Epithelial cell of prostate (primary cell): ENCODE data around the gene FCRLA.

ENCODE experiments used
- DNase-seq: peaks from one replicate; pipeline ENCODE4 v3.0.0-alpha.2; 2011; ENCODE audit warnings: low read depth, low spot score
- H3K27ac ChIP-seq: fragments of 450-650 bp; 2 replicates; pipeline ENCODE4 v1.5.1; 2017; ENCODE audit warnings: mild to moderate bottlenecking

FCRLA gene

GRCh38 chr1:161730050-161730564, 23.1 kb downstream of the FCRLA start:
- peak overlapping the region; percentile 92 for H3K27ac ChIP-seq
- DNase-seq, result no peak

GRCh38 chr1:161731241-161731640, 24.2 kb downstream of the FCRLA start:
- DNase-seq, result no peak
- peak overlapping the region; percentile 92 for H3K27ac ChIP-seq

GRCh38 chr1:161731981-161732718, 25.1 kb downstream of the FCRLA start:
- DNase-seq, result no peak
- H3K27ac ChIP-seq, result peak overlapping the region; percentile 92

- DNase-seq, result no peak
- H3K27ac ChIP-seq, result peak overlapping the region; percentile 92
These were observed 26.5 kb downstream of the FCRLA start for GRCh38 chr1:161733526-161733925.

- H3K27ac ChIP-seq, result peak overlapping the region; percentile 74
- DNase-seq, result no peak
These were observed 28.8 kb downstream of the FCRLA start for GRCh38 chr1:161735837-161736236.

GRCh38 chr1:161736335-161736969, 29.4 kb downstream of the FCRLA start:
- H3K27ac ChIP-seq, result peak overlapping the region; percentile 74
- DNase-seq, result no peak

- H3K27ac ChIP-seq, result no peak overlapping the region
These were observed 30.6 kb downstream of the FCRLA start for GRCh38 chr1:161737625-161738024.

GRCh38 chr1:161738627-161739287, 31.7 kb downstream of the FCRLA start:
- DNase-seq, result no peak
- H3K27ac ChIP-seq, result no peak overlapping the region

More at GRCh38 chr1:161737625-161738024, 30.6 kb downstream of the FCRLA start:
- no peak for DNase-seq

GRCh38 chr1:161739865-161740566, 33.0 kb downstream of the FCRLA start:
- no peak overlapping the region for H3K27ac ChIP-seq
- DNase-seq, result no peak

- no peak for DNase-seq
- no peak overlapping the region for H3K27ac ChIP-seq
These were observed 33.9 kb downstream of the FCRLA start for GRCh38 chr1:161740921-161741320.

GRCh38 chr1:161743231-161743630, 36.2 kb downstream of the FCRLA start:
- DNase-seq, result no peak
- H3K27ac ChIP-seq, result peak overlapping the region; percentile 40

- no peak overlapping the region for H3K27ac ChIP-seq
- no peak for DNase-seq
These were observed 40.8 kb downstream of the FCRLA start for GRCh38 chr1:161747801-161748200.

- H3K27ac ChIP-seq, result peak within 1 kb of the TSS; percentile 87
- peak; percentile 81 for DNase-seq
These were observed 42.7 kb downstream of the FCRLA start, which contains the start of gene DUSP12 for GRCh38 chr1:161749509-161750407. DUSP12 (plus strand) TSS chr1:161749786; CDS start chr1:161749802, 16 bp downstream.

- no peak overlapping the region for H3K27ac ChIP-seq
- DNase-seq, result no peak
These were observed 56.6 kb downstream of the FCRLA start for GRCh38 chr1:161763522-161764098.
